Thyroid gland (tissue), 4 donors: Measurements from ENCODE around the gene CR1.

Source experiments
- POLR2A ChIP-seq, 2 donors: fragments of 450-650 bp; IDR thresholded peaks; one replicate each; pipeline ENCODE4 v1.6.1; 2017; ENCODE audit warnings: antibody characterized with exemption in 2 of 2, mild to moderate bottlenecking in 2 of 2, moderate library complexity in 1 of 2
- TF ChIP-seq, protein P1 (sequence below), 6 experiments: fragments of 200-600 bp in 3 of 6; fragments of 450-650 bp in 3 of 6; sonication (generic) in 3 of 6; IDR thresholded peaks; one replicate each; pipeline ENCODE4 v1.5.1; 2016 to 2019; ENCODE audit warnings: antibody characterized with exemption in 6 of 6, mild to moderate bottlenecking in 2 of 6, inconsistent platforms in 1 of 6, moderate library complexity in 1 of 6

DNA sequence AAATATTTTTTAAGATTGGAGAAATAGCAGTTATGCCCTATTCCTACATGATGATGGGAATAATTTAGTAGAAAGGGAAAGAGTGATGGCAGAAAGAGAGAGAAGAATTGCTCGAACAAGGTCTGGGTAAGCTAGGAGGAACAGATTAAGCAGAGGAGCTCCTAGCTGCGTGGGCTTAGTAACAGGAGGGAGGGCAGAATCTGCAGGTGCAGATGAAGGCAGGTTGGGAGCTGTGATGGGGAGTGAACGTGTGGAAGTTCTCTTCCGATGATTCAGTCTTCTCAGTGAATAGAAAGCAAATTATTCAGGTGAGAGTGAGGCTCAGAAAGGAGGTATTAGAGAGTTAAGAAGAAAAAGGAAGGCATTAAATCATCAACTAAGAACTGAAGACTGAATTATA lies 8.3 kb upstream of the CR1 start:
- TF ChIP-seq, protein P1, sequence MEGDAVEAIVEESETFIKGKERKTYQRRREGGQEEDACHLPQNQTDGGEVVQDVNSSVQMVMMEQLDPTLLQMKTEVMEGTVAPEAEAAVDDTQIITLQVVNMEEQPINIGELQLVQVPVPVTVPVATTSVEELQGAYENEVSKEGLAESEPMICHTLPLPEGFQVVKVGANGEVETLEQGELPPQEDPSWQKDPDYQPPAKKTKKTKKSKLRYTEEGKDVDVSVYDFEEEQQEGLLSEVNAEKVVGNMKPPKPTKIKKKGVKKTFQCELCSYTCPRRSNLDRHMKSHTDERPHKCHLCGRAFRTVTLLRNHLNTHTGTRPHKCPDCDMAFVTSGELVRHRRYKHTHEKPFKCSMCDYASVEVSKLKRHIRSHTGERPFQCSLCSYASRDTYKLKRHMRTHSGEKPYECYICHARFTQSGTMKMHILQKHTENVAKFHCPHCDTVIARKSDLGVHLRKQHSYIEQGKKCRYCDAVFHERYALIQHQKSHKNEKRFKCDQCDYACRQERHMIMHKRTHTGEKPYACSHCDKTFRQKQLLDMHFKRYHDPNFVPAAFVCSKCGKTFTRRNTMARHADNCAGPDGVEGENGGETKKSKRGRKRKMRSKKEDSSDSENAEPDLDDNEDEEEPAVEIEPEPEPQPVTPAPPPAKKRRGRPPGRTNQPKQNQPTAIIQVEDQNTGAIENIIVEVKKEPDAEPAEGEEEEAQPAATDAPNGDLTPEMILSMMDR (IDR thresholded peaks at IDR 0.05), result no peak
- no peak for TF ChIP-seq POLR2A (IDR thresholded peaks at IDR 0.05)
